HG02884 (cell line): ENCODE data around the gene RGS10.
A peak's percentile ranks its signal among the peaks of the same experiment; 100 is the strongest.
"Not testable (repeated sequence)": the region's sequence is repeated elsewhere in the genome, so short reads cannot be mapped to it uniquely, and the experiment has no call there.

Experiments used
- ATAC-seq: cut with Tn5 transposase; IDR thresholded peaks from one replicate; pipeline ENCODE4 v1.9.1; 2021; ENCODE audit warnings: mild to moderate bottlenecking, moderate library complexity; ENCODE audit not compliant: unreplicated experiment

The RGS10 gene

GRCh38 chr10:119473771-119474170, 68.7 kb downstream of the RGS10 start:
- no peak for ATAC-seq

GRCh38 chr10:119470920-119471702, 71.4 kb downstream of the RGS10 start:
- no peak for ATAC-seq

GRCh38 chr10:119469846-119470245, 72.7 kb downstream of the RGS10 start:
- no peak for ATAC-seq

- ATAC-seq: no peak
Measured at GRCh38 chr10:119469325-119469707, 73.2 kb downstream of the RGS10 start.

GRCh38 chr10:119468542-119469324, 73.8 kb downstream of the RGS10 start:
- ATAC-seq: no peak

GRCh38 chr10:119466655-119467054, 75.9 kb downstream of the RGS10 start:
- no peak for ATAC-seq

- ATAC-seq: no peak
Measured at GRCh38 chr10:119466076-119466475, 76.4 kb downstream of the RGS10 start.

GRCh38 chr10:119465085-119465484, 77.4 kb downstream of the RGS10 start:
- ATAC-seq: no peak

GRCh38 chr10:119463195-119463594, 79.3 kb downstream of the RGS10 start:
- not testable (repeated sequence) for ATAC-seq

GRCh38 chr10:119462773-119463172, 79.7 kb downstream of the RGS10 start:
- ATAC-seq: no peak

- peak; percentile 65 for ATAC-seq
Measured at GRCh38 chr10:119461923-119462322, 80.6 kb downstream of the RGS10 start.

- ATAC-seq: peak; percentile 68
Measured at GRCh38 chr10:119461380-119461779, 81.1 kb downstream of the RGS10 start.

- no peak for ATAC-seq
Measured at GRCh38 chr10:119460369-119461195, 81.9 kb downstream of the RGS10 start.

GRCh38 chr10:119459681-119460340, 82.7 kb downstream of the RGS10 start:
- ATAC-seq: no peak

GRCh38 chr10:119457966-119458766, 84.4 kb downstream of the RGS10 start:
- no peak for ATAC-seq

- no peak for ATAC-seq
Measured at GRCh38 chr10:119456435-119456810, 86.1 kb downstream of the RGS10 start.

GRCh38 chr10:119455609-119456434, 86.7 kb downstream of the RGS10 start:
- peak; percentile 52 for ATAC-seq

GRCh38 chr10:119454990-119455389, 87.5 kb downstream of the RGS10 start:
- ATAC-seq: no peak

- no peak for ATAC-seq
Measured at GRCh38 chr10:119454316-119454715, 88.2 kb downstream of the RGS10 start.
